ENCODE results near the gene LMTK2.
"Not testable (repeated sequence)": the region's sequence is repeated elsewhere in the genome, so short reads cannot be mapped to it uniquely, and the experiment has no call there.

LMTK2 gene

GRCh38 chr7:98205162-98205845 lies 98.6 kb downstream of the LMTK2 start:
- no peak for DNase-seq

GRCh38 chr7:98206451-98207330 lies 100.0 kb downstream of the LMTK2 start:
- DNase-seq: no peak

GRCh38 chr7:98209166-98209920 lies 102.7 kb downstream of the LMTK2 start:
- no peak for DNase-seq

GRCh38 chr7:98210513-98211220 lies 104.0 kb downstream of the LMTK2 start:
- no peak for DNase-seq

- DNase-seq: peak; percentile 31
Measured at GRCh38 chr7:98211221-98211675, 104.6 kb downstream of the LMTK2 start, which contains the start of gene BHLHA15. TSS of gene BHLHA15 (plus strand) at chr7:98211439. CDS start at chr7:98212310, 871 bp downstream.

- DNase-seq: no peak
Measured at GRCh38 chr7:98211676-98212531, 105.2 kb downstream of the LMTK2 start.

- no peak for DNase-seq
Measured at GRCh38 chr7:98212532-98213041, 105.9 kb downstream of the LMTK2 start.

GRCh38 chr7:98213296-98213887 lies 106.7 kb downstream of the LMTK2 start:
- no peak for DNase-seq

GRCh38 chr7:98213888-98214810 lies 107.5 kb downstream of the LMTK2 start:
- DNase-seq: no peak

GRCh38 chr7:98214811-98215321 lies 108.2 kb downstream of the LMTK2 start:
- DNase-seq: no peak

- DNase-seq: no peak
Measured at GRCh38 chr7:98215561-98216495, 109.2 kb downstream of the LMTK2 start.

GRCh38 chr7:98216941-98217622 lies 110.4 kb downstream of the LMTK2 start:
- no peak for DNase-seq

GRCh38 chr7:98217623-98218582 lies 111.2 kb downstream of the LMTK2 start:
- no peak for DNase-seq

GRCh38 chr7:98219382-98219781 lies 112.7 kb downstream of the LMTK2 start:
- not testable (repeated sequence) for DNase-seq

GRCh38 chr7:98221611-98222532 lies 115.2 kb downstream of the LMTK2 start:
- no peak for DNase-seq

All from CD4-positive, alpha-beta T cell treated with Interleukin-10 for 1 hour (primary cell).